OCI-LY3 (cell line): ENCODE results near the gene PLEKHA4.

Experiments used
- EZH2phosphoT487 ChIP-seq: fragments of 200-600 bp; shearing (Covaris generic); IDR thresholded peaks from 2 replicates; pipeline ENCODE4 v1.6.1; 2018; ENCODE audit warnings: antibody characterized with exemption, mixed run types, low read depth
- TF ChIP-seq, protein P1 (sequence below): fragments of 200-600, 300-600 bp; sonication (generic); IDR thresholded peaks from 2 replicates; pipeline ENCODE4 v1.5.1; 2014; ENCODE audit warnings: antibody characterized with exemption, low read length, low read depth

- TF ChIP-seq, protein P1, sequence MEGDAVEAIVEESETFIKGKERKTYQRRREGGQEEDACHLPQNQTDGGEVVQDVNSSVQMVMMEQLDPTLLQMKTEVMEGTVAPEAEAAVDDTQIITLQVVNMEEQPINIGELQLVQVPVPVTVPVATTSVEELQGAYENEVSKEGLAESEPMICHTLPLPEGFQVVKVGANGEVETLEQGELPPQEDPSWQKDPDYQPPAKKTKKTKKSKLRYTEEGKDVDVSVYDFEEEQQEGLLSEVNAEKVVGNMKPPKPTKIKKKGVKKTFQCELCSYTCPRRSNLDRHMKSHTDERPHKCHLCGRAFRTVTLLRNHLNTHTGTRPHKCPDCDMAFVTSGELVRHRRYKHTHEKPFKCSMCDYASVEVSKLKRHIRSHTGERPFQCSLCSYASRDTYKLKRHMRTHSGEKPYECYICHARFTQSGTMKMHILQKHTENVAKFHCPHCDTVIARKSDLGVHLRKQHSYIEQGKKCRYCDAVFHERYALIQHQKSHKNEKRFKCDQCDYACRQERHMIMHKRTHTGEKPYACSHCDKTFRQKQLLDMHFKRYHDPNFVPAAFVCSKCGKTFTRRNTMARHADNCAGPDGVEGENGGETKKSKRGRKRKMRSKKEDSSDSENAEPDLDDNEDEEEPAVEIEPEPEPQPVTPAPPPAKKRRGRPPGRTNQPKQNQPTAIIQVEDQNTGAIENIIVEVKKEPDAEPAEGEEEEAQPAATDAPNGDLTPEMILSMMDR, result no peak
- no peak for TF ChIP-seq EZH2phosphoT487
Measured at GRCh38 chr19:48872182-48872883, 3.9 kb upstream of the PLEKHA4 start, which contains the start of gene PPP1R15A.
